Stomach (tissue), 9 donors: Measurements from ENCODE around the gene RAMACL. TPM values are rescaled to one million over a fixed set of nuclear protein-coding genes. Genes with fewer than 3 reads are reported as not detected.

ENCODE experiments used
- DNase-seq, 2 donors: peaks; one replicate each; pipeline versions ENCODE4 v3.0.0 to v3.0.0-alpha.2; 2013 to 2019
- H3K27ac ChIP-seq, 5 donors: fragments of 200-600 bp in 4 of 5; sonication (generic) in 4 of 5; one replicate each; pipeline ENCODE4 v1.5.1; 2013 to 2019; ENCODE audit warnings: mild to moderate bottlenecking in 1 of 5, moderate library complexity in 1 of 5
- H3K27me3 ChIP-seq, 3 donors: fragments of 200-600 bp; sonication (generic); one replicate each; pipeline ENCODE4 v1.5.1; 2017 to 2019; ENCODE audit warnings: mixed run types in 1 of 3
- H3K36me3 ChIP-seq, 4 donors: fragments of 200-600 bp; sonication (generic); 1 replicate in 3 of 4; 2 replicates in 1 of 4; pipeline ENCODE4 v1.5.1; 2016 to 2019
- H3K4me1 ChIP-seq, 4 donors: fragments of 200-600 bp; sonication (generic); one replicate each; pipeline ENCODE4 v1.5.1; 2016 to 2019
- H3K4me3 ChIP-seq, 4 donors: fragments of 200-600 bp; sonication (generic) in 3 of 4; one replicate each; pipeline ENCODE4 v1.5.1; 2016 to 2019; ENCODE audit warnings: mild to moderate bottlenecking in 1 of 4
- H3K9me3 ChIP-seq, 4 donors: fragments of 200-600 bp; sonication (generic); one replicate each; pipeline ENCODE4 v1.5.1; 2016 to 2019
- EP300 ChIP-seq: sonication (generic); formaldehyde crosslinking; IDR thresholded peaks from one replicate; pipeline ENCODE4 v1.6.1; 2017; ENCODE audit warnings: antibody characterized with exemption
- POLR2A ChIP-seq, 4 donors: fragments of 450-650 bp; IDR thresholded peaks; one replicate each; pipeline ENCODE4 v1.6.1; 2016; ENCODE audit warnings: antibody characterized with exemption in 4 of 4, control low read depth in 2 of 4, mild to moderate bottlenecking in 1 of 4, moderate library complexity in 1 of 4
- POLR2AphosphoS5 ChIP-seq, 3 donors: sonication (generic); formaldehyde crosslinking; IDR thresholded peaks; one replicate each; pipeline ENCODE4 v1.6.1; 2016; ENCODE audit warnings: antibody characterized with exemption in 3 of 3
- WGBS, 5 donors: extraction: QIAGEN DNeasy Blood & Tissue Kit in 3 of 5; methylation state at CpG; one replicate each; pipeline versions ENCODE4 v1.1.5 to v1.1.7; 2013 to 2018; 5-methylcytosine and 5-hydroxymethylcytosine counted together
- intact Hi-C: fragments of 100-400 bp; cut with DNase I; formaldehyde crosslinking; loops from one replicate; pipeline ENCODE4 v1.15.1; 2023; ENCODE audit warnings: low total_unique reads
- polyA plus RNA-seq, 3 donors: library from polyadenylated mRNA; stranded (reverse); fragments of 200-250 nt; gene quantifications; one replicate each; pipeline ENCODE4 v1.2.3, GENCODE V29; 2013
- total RNA-seq, 5 donors: library from RNA; depleted of rRNA; stranded (reverse); fragments of >200 nt; gene quantifications; one replicate each; pipeline versions ENCODE4 v1.1.0 to v1.2.3, GENCODE V29; 2014 to 2016
- TF ChIP-seq, protein P1 (sequence below), 7 experiments: fragments of 450-650 bp in 4 of 7; fragments of 200-600 bp in 3 of 7; sonication (generic) in 3 of 7; IDR thresholded peaks; one replicate each; pipeline ENCODE4 v1.5.1; 2016 to 2019; ENCODE audit warnings: antibody characterized with exemption in 7 of 7, control low read depth in 2 of 7, mild to moderate bottlenecking in 1 of 7
- donor health status: healthy with polysubstance abuse.
- donor health status: Bipolar disorder and iron deficiency.
- donor health status: healthy.

Gene RAMACL
- total and polyA plus RNA-seq, 8 donors, result 0.25 to 9.0 (median 3.5) TPM; not detected in 3

DNA sequence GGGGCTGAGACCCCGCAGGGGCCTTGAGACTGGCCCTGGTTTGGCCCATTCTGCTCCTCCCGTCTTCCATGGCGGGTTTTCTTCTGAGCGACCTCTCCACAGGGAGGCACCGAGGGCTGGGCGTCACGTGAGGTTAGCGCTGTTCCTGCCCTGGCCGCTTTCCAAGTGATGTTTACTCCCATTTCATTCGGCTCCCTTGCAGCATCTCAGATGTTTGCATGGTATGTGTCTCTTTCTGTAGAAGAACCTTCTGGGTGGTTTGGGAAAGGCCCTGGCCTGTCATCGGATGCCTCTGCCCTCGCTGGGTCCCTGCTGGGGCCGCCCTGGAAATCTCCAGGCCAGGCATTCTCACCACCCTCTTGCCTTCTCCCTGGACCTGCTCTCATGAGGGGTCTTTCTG, 17.3 kb downstream of the RAMACL start:
- TF ChIP-seq EP300, result no peak
- TF ChIP-seq POLR2AphosphoS5 (IDR thresholded peaks at IDR 0.05), result no peak
- TF ChIP-seq POLR2A (IDR thresholded peaks at IDR 0.05), result no peak
- TF ChIP-seq, protein P1, sequence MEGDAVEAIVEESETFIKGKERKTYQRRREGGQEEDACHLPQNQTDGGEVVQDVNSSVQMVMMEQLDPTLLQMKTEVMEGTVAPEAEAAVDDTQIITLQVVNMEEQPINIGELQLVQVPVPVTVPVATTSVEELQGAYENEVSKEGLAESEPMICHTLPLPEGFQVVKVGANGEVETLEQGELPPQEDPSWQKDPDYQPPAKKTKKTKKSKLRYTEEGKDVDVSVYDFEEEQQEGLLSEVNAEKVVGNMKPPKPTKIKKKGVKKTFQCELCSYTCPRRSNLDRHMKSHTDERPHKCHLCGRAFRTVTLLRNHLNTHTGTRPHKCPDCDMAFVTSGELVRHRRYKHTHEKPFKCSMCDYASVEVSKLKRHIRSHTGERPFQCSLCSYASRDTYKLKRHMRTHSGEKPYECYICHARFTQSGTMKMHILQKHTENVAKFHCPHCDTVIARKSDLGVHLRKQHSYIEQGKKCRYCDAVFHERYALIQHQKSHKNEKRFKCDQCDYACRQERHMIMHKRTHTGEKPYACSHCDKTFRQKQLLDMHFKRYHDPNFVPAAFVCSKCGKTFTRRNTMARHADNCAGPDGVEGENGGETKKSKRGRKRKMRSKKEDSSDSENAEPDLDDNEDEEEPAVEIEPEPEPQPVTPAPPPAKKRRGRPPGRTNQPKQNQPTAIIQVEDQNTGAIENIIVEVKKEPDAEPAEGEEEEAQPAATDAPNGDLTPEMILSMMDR (IDR thresholded peaks at IDR 0.05), result no peak
- Histone ChIP-seq H3K27me3 (no peaks in the 10 kb centered on the region), H3K9me3 (no peaks in the 10 kb centered on the region), H3K4me3 (no peak overlapping the region), H3K4me1 (peaks cover 0 to 15% (median 13%) of the 10 kb centered on the region in 4 donors), H3K27ac (no peak overlapping the region), H3K36me3 (peaks cover 0 to 4% (median 0%) of the 10 kb centered on the region in 4 donors)
- no peak for DNase-seq
- intact Hi-C loops, result no loop called here
- WGBS, 5 donors, result 86 to 95% (median 92%) methylated on average over 13 of the region's 13 CpGs

DNA sequence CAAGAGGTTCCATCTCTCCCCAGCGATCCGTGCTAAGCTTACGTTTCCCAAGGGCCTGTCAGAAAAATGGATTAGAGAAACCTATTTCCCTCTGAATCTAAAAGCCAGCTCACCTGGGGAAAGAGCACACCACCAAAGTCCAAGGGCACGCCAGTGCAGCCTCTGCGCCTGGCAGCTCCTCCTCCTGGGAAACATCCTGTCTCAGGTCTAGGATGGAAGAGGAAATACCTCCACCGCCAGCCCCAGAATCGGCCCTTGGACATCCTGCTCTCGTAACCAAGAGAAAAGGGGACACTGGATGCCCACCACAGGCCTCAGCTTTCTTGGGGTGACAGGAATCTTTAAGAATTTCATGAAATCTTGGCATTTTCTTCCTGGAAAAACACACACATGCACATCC, 18.7 kb downstream of the RAMACL start:
- no peak for DNase-seq
- Histone ChIP-seq H3K4me1 (peaks cover 0 to 9% (median 8%) of the 10 kb centered on the region in 4 donors), H3K27ac (no peak overlapping the region), H3K27me3 (no peaks in the 10 kb centered on the region), H3K9me3 (no peaks in the 10 kb centered on the region), H3K36me3 (peaks cover 0 to 4% (median 2%) of the 10 kb centered on the region in 4 donors), H3K4me3 (no peak overlapping the region)
- TF ChIP-seq, protein P1 (IDR thresholded peaks at IDR 0.05), result no peak
- TF ChIP-seq POLR2A (IDR thresholded peaks at IDR 0.05), result no peak
- no peak for TF ChIP-seq EP300
- no peak for TF ChIP-seq POLR2AphosphoS5 (IDR thresholded peaks at IDR 0.05)
- WGBS, 5 donors, result 87 to 99% (median 91%) methylated on average over 8 of the region's 8 CpGs
- intact Hi-C loops, result no loop called here

DNA sequence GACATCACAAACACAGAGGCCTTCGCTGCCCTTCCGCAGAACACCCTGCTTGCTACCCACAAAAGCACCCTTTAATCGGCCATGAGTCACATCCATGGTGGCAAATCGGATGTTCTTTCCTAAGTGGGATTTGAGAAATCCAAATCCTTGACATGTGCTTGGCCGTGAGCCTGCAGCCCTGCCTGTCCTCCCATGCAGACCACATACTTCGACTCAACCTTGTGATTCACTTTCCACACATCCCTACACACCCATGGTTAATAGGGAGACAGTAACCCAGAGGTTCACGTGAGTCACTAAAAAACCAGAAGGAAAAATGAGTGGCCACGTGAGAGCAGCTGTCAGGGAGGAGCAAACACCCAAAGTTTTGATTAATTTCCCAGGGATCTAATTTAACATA, 19.4 kb downstream of the RAMACL start:
- TF ChIP-seq POLR2A (IDR thresholded peaks at IDR 0.05) (no peak), POLR2AphosphoS5 (IDR thresholded peaks at IDR 0.05) (peak in 1 of 3 donors; percentile 35)
- H3K9me3 ChIP-seq, result no peaks in the 10 kb centered on the region
- no peak overlapping the region for H3K4me3 ChIP-seq
- peaks cover 0 to 4% (median 2%) of the 10 kb centered on the region in 4 donors for H3K4me1 ChIP-seq
- intact Hi-C loops, result no loop called here
- no peak for DNase-seq
- H3K36me3 ChIP-seq, result peaks cover 0 to 5% (median 2%) of the 10 kb centered on the region in 4 donors
- H3K27me3 ChIP-seq, result no peaks in the 10 kb centered on the region
- WGBS, 5 donors, result 74 to 86% (median 78%) methylated on average over 8 of the region's 8 CpGs
- no peak overlapping the region for H3K27ac ChIP-seq

DNA sequence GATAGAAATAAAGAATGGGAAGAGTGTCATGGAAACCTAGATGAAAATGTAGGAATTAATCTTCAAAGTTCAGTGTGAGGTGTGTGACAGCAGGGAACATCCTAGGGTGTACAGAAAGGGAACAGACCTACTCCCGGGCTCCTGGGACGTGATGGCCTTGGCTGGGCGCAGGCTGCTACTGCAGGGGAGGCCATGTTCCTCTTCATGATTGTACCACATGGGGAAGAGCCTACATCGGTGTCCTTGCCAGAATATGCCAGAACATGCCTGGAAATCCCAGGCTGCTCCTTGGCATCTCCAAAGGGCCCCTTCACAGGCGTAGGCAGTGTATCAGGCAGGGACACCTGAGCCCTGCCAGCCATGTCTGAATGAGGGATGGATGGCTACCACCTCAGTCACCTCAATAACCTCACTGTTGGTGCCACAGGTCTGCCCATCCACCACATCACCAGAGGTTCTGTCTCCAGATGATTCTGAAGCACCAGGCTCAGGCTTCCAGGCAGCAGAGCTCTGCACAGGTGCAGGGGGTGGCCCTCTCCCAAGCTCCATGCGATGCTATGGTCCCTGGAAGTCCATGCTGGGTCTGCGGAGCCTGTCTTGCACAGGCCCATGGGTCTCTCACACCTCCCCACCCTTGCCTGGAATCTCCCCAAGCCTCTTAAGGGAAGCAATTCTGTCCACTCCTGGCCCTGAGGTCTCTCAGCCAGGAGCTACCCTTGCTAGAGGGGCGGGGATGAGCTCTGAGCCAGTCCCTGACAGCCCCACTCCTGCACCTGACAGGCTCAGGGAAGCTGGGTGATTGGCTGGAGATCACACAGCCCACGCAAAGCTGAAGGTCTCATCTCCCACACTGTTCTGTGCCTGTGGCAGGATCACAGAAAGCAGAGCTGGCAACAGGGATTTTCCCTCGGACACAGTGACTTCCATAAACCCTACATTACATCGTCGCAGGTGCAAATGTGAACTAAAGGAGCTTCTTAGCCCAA, 20.2 kb downstream of the RAMACL start:
- TF ChIP-seq POLR2AphosphoS5 (IDR thresholded peaks at IDR 0.05) (no peak), POLR2A (IDR thresholded peaks at IDR 0.05) (no peak), EP300 (no peak)
- TF ChIP-seq, protein P1 (IDR thresholded peaks at IDR 0.05), result no peak
- intact Hi-C loops, result no loop called here

More for the DNA sequence above, 20.2 kb downstream of the RAMACL start:
- no peak overlapping the region for H3K27ac ChIP-seq
- peaks cover 0 to 10% (median 4%) of the 10 kb centered on the region in 4 donors for H3K4me1 ChIP-seq
- DNase-seq, result no peak
- H3K9me3 ChIP-seq, result no peaks in the 10 kb centered on the region
- H3K4me3 ChIP-seq, result no peak overlapping the region
- peaks cover 0 to 5% (median 2%) of the 10 kb centered on the region in 4 donors for H3K36me3 ChIP-seq
- H3K27me3 ChIP-seq, result no peaks in the 10 kb centered on the region
- WGBS, 5 donors, result 92 to 96% (median 93%) methylated on average over 8 to 12 of the region's 12 CpGs
